Prostate gland (tissue), 2 donors: ENCODE measurements around the gene PDXP. TPM values are rescaled to one million over a fixed set of nuclear protein-coding genes. Genes with fewer than 3 reads are reported as not detected.
"Not testable (repeated sequence)": the region's sequence is repeated elsewhere in the genome, so short reads cannot be mapped to it uniquely, and the experiment has no call there.

ENCODE experiments used
- DNase-seq: peaks from one replicate; pipeline ENCODE4 v3.0.0-alpha.2; 2019; ENCODE audit warnings: low spot score
- H3K27ac ChIP-seq, 2 donors: fragments of 200-600 bp; sonication (generic); 2 replicates each; pipeline ENCODE4 v1.5.1; 2017 to 2019
- H3K27me3 ChIP-seq: fragments of 200-600 bp; sonication (generic); replicated peaks from 2 replicates; pipeline ENCODE4 v1.5.1; 2019; ENCODE audit not compliant: insufficient read depth
- H3K36me3 ChIP-seq, 2 donors: fragments of 200-600 bp; sonication (generic); 1 replicate in 1 of 2; 2 replicates in 1 of 2; pipeline versions ENCODE4 v1.5.1 to v1.8.1; 2017 to 2019
- H3K4me1 ChIP-seq: fragments of 200-600 bp; sonication (generic); replicated peaks from 2 replicates; pipeline ENCODE4 v1.5.1; 2019
- H3K4me3 ChIP-seq, 2 donors: fragments of 200-600 bp; sonication (generic); 2 replicates each; pipeline ENCODE4 v1.5.1; 2017 to 2019
- H3K9me3 ChIP-seq: fragments of 200-600 bp; sonication (generic); 2 replicates; pipeline ENCODE4 v1.5.1; 2017
- POLR2A ChIP-seq: fragments of 450-650 bp; IDR thresholded peaks from one replicate; pipeline ENCODE4 v1.6.1; 2016; ENCODE audit warnings: antibody characterized with exemption, mild to moderate bottlenecking
- POLR2AphosphoS5 ChIP-seq: sonication (generic); formaldehyde crosslinking; IDR thresholded peaks from one replicate; pipeline ENCODE4 v1.6.1; 2017; ENCODE audit warnings: antibody characterized with exemption
- WGBS: methylation state at CpG from one replicate; pipeline ENCODE4 v1.1.5; 2018; 5-methylcytosine and 5-hydroxymethylcytosine counted together
- intact Hi-C: fragments of 100-400 bp; cut with DNase I; formaldehyde crosslinking; loops from one replicate; pipeline ENCODE4 v1.14.2; 2022
- total RNA-seq, 2 donors: library from RNA; depleted of rRNA; stranded (reverse); fragments of >200 nt; gene quantifications; one replicate each; pipeline ENCODE4 v1.1.0, GENCODE V29; 2016
- TF ChIP-seq, protein P1 (sequence below), 4 experiments: fragments of 200-600 bp in 2 of 4; fragments of 450-650 bp in 2 of 4; sonication (generic) in 2 of 4; IDR thresholded peaks; 1 replicate in 3 of 4; 2 replicates in 1 of 4; pipeline ENCODE4 v1.5.1; 2016 to 2019; ENCODE audit warnings: antibody characterized with exemption in 4 of 4, mild to moderate bottlenecking in 2 of 4, moderate library complexity in 2 of 4

Gene PDXP
- total RNA-seq, 2 donors from 2014 or later: 12.9 to 87.8 TPM

DNA sequence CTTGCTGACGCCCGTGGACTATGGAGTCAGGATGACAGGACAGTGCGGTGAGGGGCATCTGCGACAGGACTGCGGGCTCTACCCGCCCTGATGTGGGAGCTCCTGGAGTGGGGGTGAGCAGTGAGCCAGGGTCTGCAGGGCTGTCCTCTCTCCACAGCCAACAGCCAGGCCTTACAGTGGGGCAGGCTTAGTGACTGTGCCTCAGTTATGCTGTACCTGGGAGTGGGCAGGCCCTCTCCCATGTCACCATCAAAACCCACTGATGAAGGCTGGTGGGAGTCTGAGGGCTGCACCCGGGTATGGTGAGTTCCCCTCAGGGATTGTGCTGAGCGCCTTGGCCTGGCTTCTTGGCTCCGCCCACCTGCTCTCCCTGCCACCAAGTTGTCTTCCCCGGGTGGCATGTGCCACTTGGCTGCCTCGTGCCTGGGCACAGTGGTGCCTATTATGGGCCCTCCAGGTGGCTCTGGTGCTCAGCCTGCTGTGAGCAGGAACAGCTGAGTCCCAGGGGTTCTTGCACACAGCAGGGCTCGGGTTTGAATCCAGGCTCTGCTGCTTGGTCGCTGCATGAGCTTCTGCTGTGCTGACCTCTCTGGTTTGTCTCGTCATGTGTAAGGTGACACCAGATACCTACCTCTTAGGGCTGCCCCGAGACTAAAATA is 34.2 kb downstream of the PDXP start:
- no peak for DNase-seq
- no peak overlapping the region for H3K27ac ChIP-seq
- H3K4me1 ChIP-seq: no peaks in the 10 kb centered on the region
- H3K27me3 ChIP-seq: no peaks in the 10 kb centered on the region
- TF ChIP-seq, protein P1, sequence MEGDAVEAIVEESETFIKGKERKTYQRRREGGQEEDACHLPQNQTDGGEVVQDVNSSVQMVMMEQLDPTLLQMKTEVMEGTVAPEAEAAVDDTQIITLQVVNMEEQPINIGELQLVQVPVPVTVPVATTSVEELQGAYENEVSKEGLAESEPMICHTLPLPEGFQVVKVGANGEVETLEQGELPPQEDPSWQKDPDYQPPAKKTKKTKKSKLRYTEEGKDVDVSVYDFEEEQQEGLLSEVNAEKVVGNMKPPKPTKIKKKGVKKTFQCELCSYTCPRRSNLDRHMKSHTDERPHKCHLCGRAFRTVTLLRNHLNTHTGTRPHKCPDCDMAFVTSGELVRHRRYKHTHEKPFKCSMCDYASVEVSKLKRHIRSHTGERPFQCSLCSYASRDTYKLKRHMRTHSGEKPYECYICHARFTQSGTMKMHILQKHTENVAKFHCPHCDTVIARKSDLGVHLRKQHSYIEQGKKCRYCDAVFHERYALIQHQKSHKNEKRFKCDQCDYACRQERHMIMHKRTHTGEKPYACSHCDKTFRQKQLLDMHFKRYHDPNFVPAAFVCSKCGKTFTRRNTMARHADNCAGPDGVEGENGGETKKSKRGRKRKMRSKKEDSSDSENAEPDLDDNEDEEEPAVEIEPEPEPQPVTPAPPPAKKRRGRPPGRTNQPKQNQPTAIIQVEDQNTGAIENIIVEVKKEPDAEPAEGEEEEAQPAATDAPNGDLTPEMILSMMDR (IDR thresholded peaks at IDR 0.05): no peak
- TF ChIP-seq POLR2A (no peak), POLR2AphosphoS5 (no peak)
- H3K36me3 ChIP-seq: peaks cover 10 to 14% of the 10 kb centered on the region in 2 donors
- intact Hi-C loops: no loop called here
- no peaks in the 10 kb centered on the region for H3K9me3 ChIP-seq
- H3K4me3 ChIP-seq: no peak overlapping the region
- whole genome bisulfite sequencing: 80% methylated on average over 12 of the region's 15 CpGs

DNA sequence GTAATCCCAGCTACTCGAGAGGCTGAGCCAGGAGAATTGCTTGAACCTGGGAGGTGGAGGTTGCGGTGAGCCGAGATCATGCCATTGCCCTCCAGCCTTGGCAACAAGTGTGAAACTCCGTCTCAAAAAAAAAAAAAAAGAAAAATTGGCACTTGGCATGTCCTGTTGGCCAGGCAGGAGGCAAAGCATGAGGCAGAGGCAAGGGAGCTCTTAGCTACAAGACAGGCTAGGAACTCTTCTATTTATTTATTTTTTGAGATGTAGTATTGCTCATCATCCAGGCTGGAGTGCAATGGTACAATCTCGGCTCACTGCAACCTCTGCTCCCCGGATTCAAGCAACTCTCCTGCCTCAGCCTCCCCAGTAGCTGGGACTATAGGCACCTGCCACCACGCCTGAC is 35.6 kb downstream of the PDXP start:
- 92% methylated on average over 7 of the region's 7 CpGs for WGBS

DNA sequence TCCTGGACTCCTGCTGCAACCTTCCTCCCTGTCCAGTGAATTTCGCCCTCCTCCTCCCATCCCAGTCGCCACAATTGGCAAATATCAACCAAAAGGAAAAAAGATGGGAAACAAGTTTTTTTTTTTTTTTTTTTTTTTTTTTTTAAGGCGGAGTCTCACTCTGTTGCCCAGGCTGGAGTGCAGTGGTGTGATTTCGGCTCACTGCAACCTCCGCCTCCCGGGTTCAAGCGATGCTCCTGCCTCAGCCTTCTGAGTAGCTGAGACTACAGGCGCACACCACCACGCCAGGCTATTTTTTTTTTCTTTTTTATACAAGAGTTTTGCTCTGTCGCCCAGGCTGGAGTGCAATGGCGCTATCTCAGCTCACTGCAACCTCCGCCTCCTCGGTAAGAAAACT is 37.7 kb downstream of the PDXP start:
- peak overlapping the region; percentile 13 to 16 for H3K4me3 ChIP-seq
- intact Hi-C loops, H3K27me3 ChIP-seq, H3K4me1 ChIP-seq, H3K36me3 ChIP-seq, H3K9me3 ChIP-seq, DNase-seq, H3K27ac ChIP-seq: not testable (repeated sequence)
- WGBS: 19% methylated on average over 13 of the region's 13 CpGs

More for the DNA sequence above, 35.6 kb downstream of the PDXP start:
- H3K4me1 ChIP-seq, H3K4me3 ChIP-seq, intact Hi-C loops, H3K9me3 ChIP-seq, H3K27me3 ChIP-seq, H3K27ac ChIP-seq, DNase-seq: not testable (repeated sequence)
- peaks cover 7 to 14% of the 10 kb centered on the region in 2 donors for H3K36me3 ChIP-seq

DNA sequence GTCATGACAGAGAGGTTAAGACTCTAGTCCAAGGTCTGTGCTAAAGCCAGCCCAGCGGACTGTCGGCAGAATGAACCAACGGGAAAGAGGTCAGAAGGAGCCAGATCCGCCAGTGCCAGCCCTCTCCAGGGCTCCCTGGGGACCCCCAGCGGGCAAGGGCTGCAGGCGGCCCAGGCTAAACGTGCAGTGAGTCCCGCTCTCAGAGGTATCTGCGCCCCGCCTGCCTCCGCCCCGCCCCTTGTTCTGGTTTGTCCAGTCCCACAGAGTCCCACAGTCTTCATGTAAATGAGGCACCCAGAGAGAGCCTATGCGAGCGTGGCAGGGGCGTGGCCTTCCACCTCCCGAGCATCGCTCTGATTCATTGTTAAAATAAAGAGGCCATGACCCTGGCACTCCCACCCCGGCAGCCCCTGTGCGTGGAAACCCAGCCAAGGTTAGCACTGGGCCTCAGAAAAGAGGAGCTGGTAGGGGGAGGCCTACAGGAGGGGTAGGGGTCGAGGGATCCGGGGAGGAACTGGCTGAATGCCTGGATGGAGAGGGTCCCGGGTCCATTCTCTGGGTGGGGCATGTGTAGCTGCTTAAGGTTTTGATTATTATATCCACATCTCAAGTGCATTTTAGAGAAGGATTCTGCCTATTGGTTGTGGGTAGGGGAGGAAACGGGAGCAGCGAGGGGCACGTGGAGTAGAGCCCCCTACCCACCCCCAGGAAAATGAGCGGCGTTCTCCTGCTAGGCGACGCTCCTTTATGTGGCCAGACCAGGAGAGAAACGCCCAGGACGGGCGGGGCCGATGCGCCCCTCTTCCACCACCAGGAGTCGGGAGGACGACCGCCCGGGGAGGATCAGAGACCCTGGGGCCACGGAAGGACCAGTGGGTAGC is 38.4 kb downstream of the PDXP start, which contains the start of gene TRIOBP:
Gene TRIOBP, plus strand, starts transcription at position 392 of the 881 bp plus-strand sequence. CDS start 4,318 bp downstream, outside the sequence.
- H3K27me3 ChIP-seq: no peaks in the 10 kb centered on the region
- 10% methylated on average over 30 of the region's 39 CpGs for whole genome bisulfite sequencing
- H3K9me3 ChIP-seq: no peaks in the 10 kb centered on the region
- peak; percentile 90 for DNase-seq
- intact Hi-C loops: no loop called here
- H3K36me3 ChIP-seq: no peaks in the 10 kb centered on the region
- no peak within 1 kb of the TSS for H3K27ac ChIP-seq
- H3K4me1 ChIP-seq: no peaks in the 10 kb centered on the region
- peak within 1 kb of the TSS; percentile 13 to 16 for H3K4me3 ChIP-seq
- peak; percentile 51 for TF ChIP-seq POLR2A
- TF ChIP-seq, protein P1 (IDR thresholded peaks at IDR 0.05): peak in 2 of 4 experiments; percentile 36 to 62
- peak; percentile 77 for TF ChIP-seq POLR2AphosphoS5

DNA sequence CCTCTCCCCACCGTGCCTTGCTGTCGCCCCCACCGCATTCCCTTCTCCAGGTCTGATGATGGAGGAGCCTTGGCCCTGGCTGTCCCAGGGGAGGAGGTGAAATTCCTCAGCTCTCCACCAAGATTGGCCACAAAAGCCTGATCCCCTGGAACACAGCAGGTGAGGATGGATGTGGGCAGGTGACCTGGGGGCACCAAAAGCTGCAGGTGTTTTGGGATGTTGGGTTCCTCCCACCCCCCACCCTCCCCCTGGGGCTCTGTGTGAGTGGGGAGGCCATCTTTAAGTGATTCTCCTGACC is 39.0 kb downstream of the PDXP start:
- DNase-seq: no peak
- H3K27me3 ChIP-seq: no peaks in the 10 kb centered on the region
- no peaks in the 10 kb centered on the region for H3K36me3 ChIP-seq
- intact Hi-C loops: no loop called here
- TF ChIP-seq, protein P1 (IDR thresholded peaks at IDR 0.05): no peak
- TF ChIP-seq POLR2AphosphoS5: no peak
- TF ChIP-seq POLR2A: no peak
- no CpG with 5 or more reads among the region's 3 CpGs for WGBS
- no peak overlapping the region for H3K4me3 ChIP-seq
- H3K27ac ChIP-seq: no peak overlapping the region
- no peaks in the 10 kb centered on the region for H3K9me3 ChIP-seq
- no peaks in the 10 kb centered on the region for H3K4me1 ChIP-seq
